PC-3 (cell line): ENCODE measurements around the gene TKT.

Experiments used
- EZH2 ChIP-seq: fragments of 300-600 bp; sonication (generic); IDR thresholded peaks from one replicate; pipeline ENCODE4 v1.6.1; 2017; ENCODE audit warnings: antibody characterized with exemption, mild to moderate bottlenecking, low read length; ENCODE audit not compliant: unreplicated experiment
- EZH2phosphoT487 ChIP-seq: fragments of 300-600 bp; sonication (generic); IDR thresholded peaks from 2 replicates; pipeline ENCODE4 v1.6.1; 2018; ENCODE audit warnings: mild to moderate bottlenecking, antibody characterized with exemption, low read length, borderline replicate concordance
- TF ChIP-seq, protein P1 (sequence below): fragments of 300-600 bp; sonication (generic); conservative IDR thresholded peaks from 2 replicates; pipeline ENCODE4 v1.5.1; 2017; ENCODE audit warnings: antibody characterized with exemption, low read depth, mild to moderate bottlenecking, low read length

DNA sequence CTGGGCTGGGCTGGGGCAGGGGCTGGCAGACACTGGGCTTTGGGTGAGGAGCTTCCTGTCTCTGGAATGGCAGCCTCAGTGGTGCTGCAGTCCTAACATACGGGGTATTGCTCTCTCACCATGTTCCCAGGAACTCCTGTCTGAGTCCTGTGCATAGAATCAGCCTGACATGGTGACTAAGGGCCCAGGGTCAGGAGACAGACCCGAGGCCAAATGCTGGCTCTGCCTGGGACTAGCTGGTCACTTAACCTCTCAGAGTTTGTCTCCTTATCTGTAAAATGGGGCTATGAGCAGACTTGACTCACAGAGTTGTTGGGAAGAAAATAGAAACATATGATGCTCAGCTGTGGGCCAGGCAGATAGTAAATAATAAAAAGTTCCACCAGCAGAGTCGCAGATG is 66.5 kb downstream of the TKT start:
- TF ChIP-seq, protein P1, sequence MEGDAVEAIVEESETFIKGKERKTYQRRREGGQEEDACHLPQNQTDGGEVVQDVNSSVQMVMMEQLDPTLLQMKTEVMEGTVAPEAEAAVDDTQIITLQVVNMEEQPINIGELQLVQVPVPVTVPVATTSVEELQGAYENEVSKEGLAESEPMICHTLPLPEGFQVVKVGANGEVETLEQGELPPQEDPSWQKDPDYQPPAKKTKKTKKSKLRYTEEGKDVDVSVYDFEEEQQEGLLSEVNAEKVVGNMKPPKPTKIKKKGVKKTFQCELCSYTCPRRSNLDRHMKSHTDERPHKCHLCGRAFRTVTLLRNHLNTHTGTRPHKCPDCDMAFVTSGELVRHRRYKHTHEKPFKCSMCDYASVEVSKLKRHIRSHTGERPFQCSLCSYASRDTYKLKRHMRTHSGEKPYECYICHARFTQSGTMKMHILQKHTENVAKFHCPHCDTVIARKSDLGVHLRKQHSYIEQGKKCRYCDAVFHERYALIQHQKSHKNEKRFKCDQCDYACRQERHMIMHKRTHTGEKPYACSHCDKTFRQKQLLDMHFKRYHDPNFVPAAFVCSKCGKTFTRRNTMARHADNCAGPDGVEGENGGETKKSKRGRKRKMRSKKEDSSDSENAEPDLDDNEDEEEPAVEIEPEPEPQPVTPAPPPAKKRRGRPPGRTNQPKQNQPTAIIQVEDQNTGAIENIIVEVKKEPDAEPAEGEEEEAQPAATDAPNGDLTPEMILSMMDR: no peak
- no peak for TF ChIP-seq EZH2
- TF ChIP-seq EZH2phosphoT487: no peak
